HL-60 (cell line): ENCODE data around the gene LMF2.

Experiments
- DNase-seq, 2 experiments: peaks; one replicate each; pipeline ENCODE4 v3.0.0-alpha.2; 2010 to 2020; ENCODE audit warnings: low read depth in 1 of 2, low spot score in 1 of 2
- H3K27ac ChIP-seq: fragments of 250-450 bp; sonication (Bioruptor Pico); replicated peaks from 2 replicates; pipeline ENCODE4 v1.5.1; 2020; ENCODE audit warnings: mild to moderate bottlenecking, moderate library complexity
- H3K27me3 ChIP-seq: fragments of 250-450 bp; sonication (Bioruptor Pico); 2 replicates; pipeline ENCODE4 v1.5.1; 2021; ENCODE audit warnings: mild to moderate bottlenecking, moderate library complexity; ENCODE audit not compliant: insufficient read depth, poor library complexity, severe bottlenecking
- H3K4me3 ChIP-seq: replicated peaks from 2 replicates; pipeline ENCODE4 v1.5.1; 2011; ENCODE audit warnings: mild to moderate bottlenecking, control low read depth, low read length; ENCODE audit not compliant: insufficient read depth
- CTCF ChIP-seq: IDR thresholded peaks from one replicate; pipeline ENCODE4 v1.5.1; 2011; ENCODE audit warnings: low read length, control low read depth, inconsistent platforms; ENCODE audit not compliant: insufficient read depth
- GABPA ChIP-seq: IDR thresholded peaks from 2 replicates; pipeline ENCODE4 v1.6.1; 2012; ENCODE audit warnings: low read depth
- POLR2AphosphoS5 ChIP-seq: IDR thresholded peaks from 2 replicates; pipeline ENCODE4 v1.6.1; 2012; ENCODE audit warnings: low read depth
- SPI1 ChIP-seq: IDR thresholded peaks from 2 replicates; pipeline ENCODE4 v1.6.1; 2012; ENCODE audit warnings: low read depth, mild to moderate bottlenecking, borderline replicate concordance
- TF ChIP-seq, protein P1 (sequence below): IDR thresholded peaks from 2 replicates; pipeline ENCODE4 v1.6.1; 2012; ENCODE audit warnings: low read depth; ENCODE audit not compliant: insufficient replicate concordance

The LMF2 gene

GRCh38 chr22:50550395-50550794 is 42.9 kb upstream of the LMF2 start:
- H3K4me3 ChIP-seq, result no peak overlapping the region
- no peak overlapping the region for H3K27ac ChIP-seq
- no peak for TF ChIP-seq CTCF
- TF ChIP-seq, protein P1, sequence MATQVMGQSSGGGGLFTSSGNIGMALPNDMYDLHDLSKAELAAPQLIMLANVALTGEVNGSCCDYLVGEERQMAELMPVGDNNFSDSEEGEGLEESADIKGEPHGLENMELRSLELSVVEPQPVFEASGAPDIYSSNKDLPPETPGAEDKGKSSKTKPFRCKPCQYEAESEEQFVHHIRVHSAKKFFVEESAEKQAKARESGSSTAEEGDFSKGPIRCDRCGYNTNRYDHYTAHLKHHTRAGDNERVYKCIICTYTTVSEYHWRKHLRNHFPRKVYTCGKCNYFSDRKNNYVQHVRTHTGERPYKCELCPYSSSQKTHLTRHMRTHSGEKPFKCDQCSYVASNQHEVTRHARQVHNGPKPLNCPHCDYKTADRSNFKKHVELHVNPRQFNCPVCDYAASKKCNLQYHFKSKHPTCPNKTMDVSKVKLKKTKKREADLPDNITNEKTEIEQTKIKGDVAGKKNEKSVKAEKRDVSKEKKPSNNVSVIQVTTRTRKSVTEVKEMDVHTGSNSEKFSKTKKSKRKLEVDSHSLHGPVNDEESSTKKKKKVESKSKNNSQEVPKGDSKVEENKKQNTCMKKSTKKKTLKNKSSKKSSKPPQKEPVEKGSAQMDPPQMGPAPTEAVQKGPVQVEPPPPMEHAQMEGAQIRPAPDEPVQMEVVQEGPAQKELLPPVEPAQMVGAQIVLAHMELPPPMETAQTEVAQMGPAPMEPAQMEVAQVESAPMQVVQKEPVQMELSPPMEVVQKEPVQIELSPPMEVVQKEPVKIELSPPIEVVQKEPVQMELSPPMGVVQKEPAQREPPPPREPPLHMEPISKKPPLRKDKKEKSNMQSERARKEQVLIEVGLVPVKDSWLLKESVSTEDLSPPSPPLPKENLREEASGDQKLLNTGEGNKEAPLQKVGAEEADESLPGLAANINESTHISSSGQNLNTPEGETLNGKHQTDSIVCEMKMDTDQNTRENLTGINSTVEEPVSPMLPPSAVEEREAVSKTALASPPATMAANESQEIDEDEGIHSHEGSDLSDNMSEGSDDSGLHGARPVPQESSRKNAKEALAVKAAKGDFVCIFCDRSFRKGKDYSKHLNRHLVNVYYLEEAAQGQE, result no peak
- no peak for TF ChIP-seq SPI1
- no peak for TF ChIP-seq POLR2AphosphoS5
- no peaks in the 10 kb centered on the region for H3K27me3 ChIP-seq
- no peak for DNase-seq

GRCh38 chr22:50548921-50549790 is 41.7 kb upstream of the LMF2 start:
- H3K27ac ChIP-seq, result no peak overlapping the region

More at GRCh38 chr22:50548921-50549790, 41.7 kb upstream of the LMF2 start:
- H3K27me3 ChIP-seq, result no peaks in the 10 kb centered on the region
- TF ChIP-seq CTCF (no peak), GABPA (no peak), POLR2AphosphoS5 (no peak), SPI1 (no peak)
- TF ChIP-seq, protein P1, result no peak
- no peak overlapping the region for H3K4me3 ChIP-seq
- DNase-seq, result no peak
